ENCODE data around the gene SUPV3L1. TPM values are rescaled to one million over a fixed set of nuclear protein-coding genes. Genes with fewer than 3 reads are reported as not detected.

SUPV3L1 gene
- total and polyA plus RNA-seq, 10 of the 15 experiments (the other 5 are each of a cell fraction or from before 2014, with no cell fraction given), result 18.4 to 57.8 (median 44.2) TPM

GRCh38 chr10:69145864-69146263 lies 34.2 kb upstream of the SUPV3L1 start:
- Histone ChIP-seq H3K36me3 (ENCODE audit: control insufficient read depth in 2 of 2, insufficient read depth in 2 of 2, low read length in 1 of 2) (no peaks in the 10 kb centered on the region), H2AFZ (ENCODE audit: control insufficient read depth, low read depth, low read length) (no peak overlapping the region), H3K27me3 (replicated peaks in 1 of 2; ENCODE audit: control insufficient read depth in 2 of 2, insufficient read depth in 2 of 2, low read length in 1 of 2) (no peaks in the 10 kb centered on the region), H3K4me2 (ENCODE audit: control insufficient read depth, insufficient read depth) (no peak overlapping the region), H3K9ac (ENCODE audit: control insufficient read depth, insufficient read depth, low read length) (no peak overlapping the region), H3K9me3 (replicated peaks; ENCODE audit: control insufficient read depth, insufficient read depth, low read length) (no peaks in the 10 kb centered on the region), H3K79me2 (ENCODE audit: control insufficient read depth, insufficient read depth, low read length) (peaks cover 11% of the 10 kb centered on the region), H4K20me1 (ENCODE audit: control insufficient read depth, insufficient read depth) (no peaks in the 10 kb centered on the region), H3K4me3 (no peak overlapping the region), H3K27ac (ENCODE audit: control insufficient read depth, insufficient read depth) (no peak overlapping the region), H3K4me1 (ENCODE audit: control insufficient read depth, insufficient read depth, low read length) (no peaks in the 10 kb centered on the region)
- in situ Hi-C loops (cut with MboI), result no loop called here
- ChIA-PET POLR2A (no interaction called here), SMC1A (ENCODE audit: uncharacterized antibody, unreplicated experiment) (no interaction called here), RAD21 (ENCODE audit: unreplicated experiment) (no interaction called here), CTCF (no interaction called here)
- WGBS (ENCODE audit: insufficient coverage, insufficient replicate concordance, low lambda C conversion rate, missing lambda C conversion rate), result 96% methylated on average over 8 of the region's 8 CpGs
- intact Hi-C loops (cut with micrococcal nuclease; ENCODE audit: unreplicated experiment), result no loop called here
- TF ChIP-seq SMARCA5 (IDR thresholded peaks at IDR 0.05), result no peak
- TF ChIP-seq ZNF24 (IDR thresholded peaks at IDR 0.05), result peak; percentile 65; the same call in 1 of the 2 replicates
- TF ChIP-seq ATF7 (IDR thresholded peaks at IDR 0.05; ENCODE audit: low read depth), result no peak
- ATAC-seq (no peak), FAIRE-seq (no peak), DNase-seq (ENCODE audit: low read depth, low spot score) (no peak)
- BruUV-seq (replicated peaks), result no TSS peak

- in situ Hi-C loops (cut with MboI) (no loop called here), intact Hi-C loops (cut with micrococcal nuclease; ENCODE audit: unreplicated experiment) (no loop called here)
- no peak for ATAC-seq
- no TSS peak for BruUV-seq (replicated peaks)
- Histone ChIP-seq H3K79me2 (ENCODE audit: control insufficient read depth, insufficient read depth, low read length) (peaks cover 11% of the 10 kb centered on the region), H3K27me3 (replicated peaks in 1 of 2; ENCODE audit: control insufficient read depth in 2 of 2, insufficient read depth in 2 of 2, low read length in 1 of 2) (no peaks in the 10 kb centered on the region), H3K4me3 (no peak overlapping the region), H3K27ac (ENCODE audit: control insufficient read depth, insufficient read depth) (no peak overlapping the region), H4K20me1 (ENCODE audit: control insufficient read depth, insufficient read depth) (no peaks in the 10 kb centered on the region), H3K36me3 (ENCODE audit: control insufficient read depth in 2 of 2, insufficient read depth in 2 of 2, low read length in 1 of 2) (no peaks in the 10 kb centered on the region), H3K9ac (ENCODE audit: control insufficient read depth, insufficient read depth, low read length) (no peak overlapping the region), H3K9me3 (replicated peaks; ENCODE audit: control insufficient read depth, insufficient read depth, low read length) (no peaks in the 10 kb centered on the region), H2AFZ (ENCODE audit: control insufficient read depth, low read depth, low read length) (no peak overlapping the region), H3K4me2 (ENCODE audit: control insufficient read depth, insufficient read depth) (no peak overlapping the region), H3K4me1 (ENCODE audit: control insufficient read depth, insufficient read depth, low read length) (no peaks in the 10 kb centered on the region)
- ChIA-PET SMC1A (ENCODE audit: uncharacterized antibody, unreplicated experiment) (no interaction called here), CTCF (no interaction called here), RAD21 (ENCODE audit: unreplicated experiment) (no interaction called here), POLR2A (no interaction called here)
- FAIRE-seq, result no peak
- no peak for DNase-seq (ENCODE audit: low read depth, low spot score)
- 98% methylated on average over 2 of the region's 2 CpGs for WGBS (ENCODE audit: insufficient coverage, insufficient replicate concordance, low lambda C conversion rate, missing lambda C conversion rate)
- TF ChIP-seq PAX8 (IDR thresholded peaks at IDR 0.05) (no peak), ZNF217 (IDR thresholded peaks at IDR 0.05) (no peak), TCF3 (IDR thresholded peaks at IDR 0.05; ENCODE audit: borderline replicate concordance, insufficient read depth, low read depth, low read length) (no peak), REST (IDR thresholded peaks at IDR 0.05; ENCODE audit: low read depth, low read length) (no peak), CUX1 (IDR thresholded peaks at IDR 0.05; ENCODE audit: insufficient replicate concordance, low read depth, low read length) (no peak), NRF1 (conservative IDR thresholded peaks at IDR 0.05; ENCODE audit: low read depth, low read length) (no peak), NR2C1 (IDR thresholded peaks at IDR 0.05) (no peak)
Observed at GRCh38 chr10:69146759-69147158, 33.3 kb upstream of the SUPV3L1 start.

All from GM12878 (cell line).